OCI-LY1 (cell line): ENCODE measurements around the gene SPIN1.

Experiments used
- H2AFZ ChIP-seq: fragments of 200-600 bp; sonication (generic), shearing (Covaris generic); 2 replicates; pipeline ENCODE4 v1.6.0; 2014; ENCODE audit warnings: antibody characterized with exemption, mild to moderate bottlenecking, low read length
- H3F3A ChIP-seq: fragments of 200-600 bp; sonication (generic), shearing (Covaris generic); 2 replicates; pipeline ENCODE4 v1.6.0; 2014; ENCODE audit warnings: mild to moderate bottlenecking, antibody characterized with exemption, low read length, moderate library complexity; ENCODE audit not compliant: insufficient read depth
- H3K27ac ChIP-seq: fragments of 200-600 bp; sonication (generic); 2 replicates; pipeline ENCODE4 v1.5.1; 2014; ENCODE audit warnings: low read length, mixed run types, mild to moderate bottlenecking, low read depth; ENCODE audit not compliant: poor library complexity, severe bottlenecking
- H3K27me3 ChIP-seq: fragments of 200-600 bp; sonication (generic); 2 replicates; pipeline ENCODE4 v1.6.0; 2014; ENCODE audit warnings: antibody characterized with exemption, mild to moderate bottlenecking, low read length, moderate library complexity; ENCODE audit not compliant: insufficient read depth
- H3K36me3 ChIP-seq: fragments of 200-600 bp; sonication (generic); 2 replicates; pipeline ENCODE4 v1.6.1; 2014; ENCODE audit warnings: mild to moderate bottlenecking, antibody characterized with exemption, low read length, moderate library complexity, mixed read lengths; ENCODE audit not compliant: insufficient read depth
- H3K4me1 ChIP-seq: fragments of 200-600 bp; sonication (generic); 2 replicates; pipeline ENCODE4 v1.5.1; 2014; ENCODE audit warnings: mild to moderate bottlenecking, low read length, moderate library complexity; ENCODE audit not compliant: insufficient read depth, severe bottlenecking
- H3K4me2 ChIP-seq: fragments of 200-600 bp; sonication (generic), shearing (Covaris generic); 2 replicates; pipeline ENCODE4 v1.6.1; 2014; ENCODE audit warnings: low read length
- H3K4me3 ChIP-seq: fragments of 200-600 bp; sonication (generic); 2 replicates; pipeline ENCODE4 v1.5.1; 2014; ENCODE audit warnings: low read length, low read depth, mild to moderate bottlenecking, mixed read lengths; ENCODE audit not compliant: poor library complexity, severe bottlenecking
- H3K79me2 ChIP-seq: fragments of 200-600 bp; shearing (Covaris generic); 2 replicates; pipeline ENCODE4 v1.6.1; 2016; ENCODE audit warnings: mixed run types, low read length, mixed read lengths; ENCODE audit not compliant: insufficient read depth
- H3K9ac ChIP-seq: fragments of 200-600 bp; sonication (generic), shearing (Covaris generic); 2 replicates; pipeline ENCODE4 v1.6.1; 2014; ENCODE audit warnings: mild to moderate bottlenecking, low read length, mixed read lengths
- H3K9me2 ChIP-seq: fragments of 200-600 bp; sonication (generic), shearing (Covaris generic); 2 replicates; pipeline ENCODE4 v1.6.1; 2014; ENCODE audit warnings: low read depth, mild to moderate bottlenecking, low read length, mixed read lengths
- H3K9me3 ChIP-seq: fragments of 200-600 bp; shearing (Covaris generic); 2 replicates; pipeline ENCODE4 v1.6.1; 2014; ENCODE audit warnings: low read length, mixed read lengths
- H4K20me1 ChIP-seq: fragments of 200-600 bp; sonication (generic), shearing (Covaris generic); 2 replicates; pipeline ENCODE4 v1.6.0; 2016; ENCODE audit warnings: mild to moderate bottlenecking, low read length; ENCODE audit not compliant: insufficient read depth
- EZH2 ChIP-seq: fragments of 200-600 bp; sonication (generic), shearing (Covaris generic); IDR thresholded peaks from 2 replicates; pipeline ENCODE4 v1.8.0; 2017; ENCODE audit warnings: borderline replicate concordance, mixed run types, mild to moderate bottlenecking, antibody characterized with exemption, low read length, moderate library complexity, mixed read lengths
- TF ChIP-seq, protein P1 (sequence below): fragments of 200-600 bp; sonication (generic), shearing (Covaris generic); IDR thresholded peaks from 2 replicates; pipeline ENCODE4 v1.5.1; 2017; ENCODE audit warnings: mild to moderate bottlenecking, antibody characterized with exemption, low read length, moderate library complexity, mixed read lengths

The SPIN1 gene

GRCh38 chr9:88497224-88497623, 109.0 kb downstream of the SPIN1 start:
- H3K4me3 ChIP-seq, result no peak overlapping the region
- H3K4me1 ChIP-seq, result no peaks in the 10 kb centered on the region
- no peaks in the 10 kb centered on the region for H3K79me2 ChIP-seq
- H3K27ac ChIP-seq, result no peak overlapping the region
- no peak overlapping the region for H2AFZ ChIP-seq
- H3K36me3 ChIP-seq, result no peaks in the 10 kb centered on the region
- no peaks in the 10 kb centered on the region for H3F3A ChIP-seq
- no peak overlapping the region for H3K4me2 ChIP-seq
- H4K20me1 ChIP-seq, result no peaks in the 10 kb centered on the region
- H3K9ac ChIP-seq, result no peak overlapping the region
- H3K27me3 ChIP-seq, result no peaks in the 10 kb centered on the region
- TF ChIP-seq, protein P1, sequence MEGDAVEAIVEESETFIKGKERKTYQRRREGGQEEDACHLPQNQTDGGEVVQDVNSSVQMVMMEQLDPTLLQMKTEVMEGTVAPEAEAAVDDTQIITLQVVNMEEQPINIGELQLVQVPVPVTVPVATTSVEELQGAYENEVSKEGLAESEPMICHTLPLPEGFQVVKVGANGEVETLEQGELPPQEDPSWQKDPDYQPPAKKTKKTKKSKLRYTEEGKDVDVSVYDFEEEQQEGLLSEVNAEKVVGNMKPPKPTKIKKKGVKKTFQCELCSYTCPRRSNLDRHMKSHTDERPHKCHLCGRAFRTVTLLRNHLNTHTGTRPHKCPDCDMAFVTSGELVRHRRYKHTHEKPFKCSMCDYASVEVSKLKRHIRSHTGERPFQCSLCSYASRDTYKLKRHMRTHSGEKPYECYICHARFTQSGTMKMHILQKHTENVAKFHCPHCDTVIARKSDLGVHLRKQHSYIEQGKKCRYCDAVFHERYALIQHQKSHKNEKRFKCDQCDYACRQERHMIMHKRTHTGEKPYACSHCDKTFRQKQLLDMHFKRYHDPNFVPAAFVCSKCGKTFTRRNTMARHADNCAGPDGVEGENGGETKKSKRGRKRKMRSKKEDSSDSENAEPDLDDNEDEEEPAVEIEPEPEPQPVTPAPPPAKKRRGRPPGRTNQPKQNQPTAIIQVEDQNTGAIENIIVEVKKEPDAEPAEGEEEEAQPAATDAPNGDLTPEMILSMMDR, result no peak
- no peak for TF ChIP-seq EZH2
- H3K9me2 ChIP-seq, result no peaks in the 10 kb centered on the region
- H3K9me3 ChIP-seq, result no peaks in the 10 kb centered on the region

GRCh38 chr9:88498880-88499279, 110.6 kb downstream of the SPIN1 start:
- Histone ChIP-seq H3K36me3 (no peaks in the 10 kb centered on the region), H3K9me2 (no peaks in the 10 kb centered on the region), H3K9me3 (no peaks in the 10 kb centered on the region), H3K4me3 (no peak overlapping the region), H3K79me2 (no peaks in the 10 kb centered on the region), H3K9ac (no peak overlapping the region), H3K4me2 (no peak overlapping the region), H4K20me1 (no peaks in the 10 kb centered on the region), H3K27me3 (no peaks in the 10 kb centered on the region), H3F3A (no peaks in the 10 kb centered on the region), H3K4me1 (no peaks in the 10 kb centered on the region), H2AFZ (no peak overlapping the region), H3K27ac (no peak overlapping the region)
- TF ChIP-seq, protein P1, result no peak
- TF ChIP-seq EZH2, result no peak

DNA sequence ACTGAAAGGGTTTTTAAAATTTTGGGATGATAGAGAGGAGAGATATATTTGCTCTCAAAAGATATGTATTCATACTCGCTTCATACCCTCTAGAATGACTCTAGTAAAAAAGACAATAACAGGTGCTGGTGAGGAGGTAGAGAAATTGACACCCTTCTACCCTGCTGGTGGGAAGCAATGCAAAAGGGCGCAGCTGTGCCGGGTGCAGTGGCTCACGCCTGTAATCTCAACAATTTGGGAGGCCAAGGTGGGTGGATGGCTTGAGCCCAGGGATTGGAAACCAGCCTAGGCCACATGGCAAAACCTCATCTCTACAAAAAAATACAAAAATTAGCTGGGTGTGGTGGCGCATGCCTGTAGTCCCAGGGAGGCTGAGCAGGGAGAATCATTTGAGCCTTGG, 112.8 kb downstream of the SPIN1 start:
- Histone ChIP-seq H3K79me2 (no peaks in the 10 kb centered on the region), H3K4me1 (no peaks in the 10 kb centered on the region), H3K4me2 (no peak overlapping the region)

More for the DNA sequence above, 112.8 kb downstream of the SPIN1 start:
- Histone ChIP-seq H3K36me3 (no peaks in the 10 kb centered on the region), H3K27ac (no peak overlapping the region), H4K20me1 (no peaks in the 10 kb centered on the region), H3K9ac (no peak overlapping the region), H3K9me3 (no peaks in the 10 kb centered on the region), H3F3A (no peaks in the 10 kb centered on the region), H3K9me2 (no peaks in the 10 kb centered on the region), H2AFZ (no peak overlapping the region), H3K4me3 (no peak overlapping the region), H3K27me3 (no peaks in the 10 kb centered on the region)
- TF ChIP-seq, protein P1, result no peak
- TF ChIP-seq EZH2, result no peak
